Measurements from ENCODE around the gene MRPL53.

GRCh38 chr2:74454654-74455511, 17.6 kb downstream of the MRPL53 start, which contains the start of gene INO80B:
- no peak for TF ChIP-seq POLR2A (IDR thresholded peaks at IDR 0.05)
- TF ChIP-seq, protein P1, sequence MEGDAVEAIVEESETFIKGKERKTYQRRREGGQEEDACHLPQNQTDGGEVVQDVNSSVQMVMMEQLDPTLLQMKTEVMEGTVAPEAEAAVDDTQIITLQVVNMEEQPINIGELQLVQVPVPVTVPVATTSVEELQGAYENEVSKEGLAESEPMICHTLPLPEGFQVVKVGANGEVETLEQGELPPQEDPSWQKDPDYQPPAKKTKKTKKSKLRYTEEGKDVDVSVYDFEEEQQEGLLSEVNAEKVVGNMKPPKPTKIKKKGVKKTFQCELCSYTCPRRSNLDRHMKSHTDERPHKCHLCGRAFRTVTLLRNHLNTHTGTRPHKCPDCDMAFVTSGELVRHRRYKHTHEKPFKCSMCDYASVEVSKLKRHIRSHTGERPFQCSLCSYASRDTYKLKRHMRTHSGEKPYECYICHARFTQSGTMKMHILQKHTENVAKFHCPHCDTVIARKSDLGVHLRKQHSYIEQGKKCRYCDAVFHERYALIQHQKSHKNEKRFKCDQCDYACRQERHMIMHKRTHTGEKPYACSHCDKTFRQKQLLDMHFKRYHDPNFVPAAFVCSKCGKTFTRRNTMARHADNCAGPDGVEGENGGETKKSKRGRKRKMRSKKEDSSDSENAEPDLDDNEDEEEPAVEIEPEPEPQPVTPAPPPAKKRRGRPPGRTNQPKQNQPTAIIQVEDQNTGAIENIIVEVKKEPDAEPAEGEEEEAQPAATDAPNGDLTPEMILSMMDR (IDR thresholded peaks at IDR 0.05), result no peak
- TF ChIP-seq EP300 (IDR thresholded peaks at IDR 0.05), result no peak

Data from ovary (tissue), 3 donors.